Measurements from ENCODE around the gene RHOB. TPM values are rescaled to one million over a fixed set of nuclear protein-coding genes. Genes with fewer than 3 reads are reported as not detected.

RHOB gene
- polyA plus RNA-seq, 4 donors: 84.1 to 110 (median 96.1) TPM

GRCh38 chr2:20421988-20422370, 24.9 kb upstream of the RHOB start:
- no peak for DNase-seq (ENCODE audit: low read depth in 4 of 4, low spot score in 3 of 4)

GRCh38 chr2:20422402-20423271, 24.2 kb upstream of the RHOB start:
- no peak for DNase-seq (ENCODE audit: low read depth in 4 of 4, low spot score in 3 of 4)

- DNase-seq (ENCODE audit: low read depth in 4 of 4, low spot score in 3 of 4): no peak
These were observed 23.5 kb upstream of the RHOB start for GRCh38 chr2:20423359-20423758.

- no peak for DNase-seq (ENCODE audit: low read depth in 4 of 4, low spot score in 3 of 4)
These were observed 23.0 kb upstream of the RHOB start for GRCh38 chr2:20423847-20424246.

DNA sequence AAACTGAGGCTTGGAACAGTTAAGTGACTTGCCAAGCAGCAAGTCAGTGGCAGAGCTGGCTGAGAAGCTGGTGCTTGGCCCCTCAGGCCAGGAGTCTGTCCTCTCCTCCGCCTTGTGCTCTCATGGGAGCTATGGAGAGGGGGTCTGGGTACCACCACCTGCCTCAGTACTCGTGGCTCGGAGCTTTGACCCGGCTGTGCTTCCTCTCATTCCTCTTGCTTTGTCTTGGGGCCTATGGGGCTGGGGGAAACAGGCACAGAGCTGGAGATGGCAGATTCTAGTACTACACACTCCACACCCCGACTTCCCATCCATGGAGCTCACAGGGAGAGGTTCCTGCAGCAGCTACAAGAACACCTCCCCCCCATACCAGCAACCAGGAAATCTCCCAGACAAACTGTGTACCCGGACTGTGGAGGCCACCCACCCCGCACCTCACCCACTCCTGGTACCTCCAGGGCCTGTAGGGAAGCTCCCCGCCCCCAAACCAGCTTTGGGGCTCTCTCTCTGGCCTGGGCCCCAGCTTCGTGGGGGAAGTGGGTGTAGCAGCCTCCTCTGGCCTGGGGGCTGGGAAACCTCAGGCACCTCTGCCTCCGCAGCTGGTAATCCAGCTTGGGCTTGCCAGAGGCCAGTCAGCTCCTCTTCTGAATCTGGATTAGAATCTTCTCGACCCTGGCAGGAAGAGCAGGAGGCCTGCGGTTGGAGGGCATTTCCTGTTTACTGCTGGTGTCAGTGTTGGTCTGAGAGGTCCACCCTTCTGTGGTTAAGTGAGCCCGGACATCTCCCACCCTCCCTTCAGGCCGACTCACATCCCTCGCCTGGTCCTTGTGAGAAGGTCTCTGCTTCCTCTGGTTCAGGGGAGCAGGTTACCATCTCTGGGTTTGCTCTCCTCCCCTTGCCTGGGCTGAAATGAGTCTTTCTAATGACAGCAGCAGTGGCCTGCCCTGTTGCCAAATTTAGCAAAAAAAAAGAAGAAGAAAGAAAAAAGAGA, 22.3 kb upstream of the RHOB start:
- DNase-seq (ENCODE audit: low read depth in 4 of 4, low spot score in 3 of 4): no peak

- DNase-seq (ENCODE audit: low read depth in 4 of 4, low spot score in 3 of 4): no peak
These were observed 21.4 kb upstream of the RHOB start for GRCh38 chr2:20425371-20425881.

- no peak for DNase-seq (ENCODE audit: low read depth in 4 of 4, low spot score in 3 of 4)
These were observed 21.0 kb upstream of the RHOB start for GRCh38 chr2:20425884-20426283.

GRCh38 chr2:20427931-20428526, 18.8 kb upstream of the RHOB start:
- no peak for DNase-seq (ENCODE audit: low read depth in 4 of 4, low spot score in 3 of 4)

- no peak for DNase-seq (ENCODE audit: low read depth in 4 of 4, low spot score in 3 of 4)
These were observed 18.0 kb upstream of the RHOB start for GRCh38 chr2:20428717-20429490.

GRCh38 chr2:20429528-20429927, 17.3 kb upstream of the RHOB start:
- no peak for DNase-seq (ENCODE audit: low read depth in 4 of 4, low spot score in 3 of 4)

- no peak for DNase-seq (ENCODE audit: low read depth in 4 of 4, low spot score in 3 of 4)
These were observed 16.8 kb upstream of the RHOB start for GRCh38 chr2:20430035-20430434.

- DNase-seq (ENCODE audit: low read depth in 4 of 4, low spot score in 3 of 4): no peak
These were observed 16.2 kb upstream of the RHOB start for GRCh38 chr2:20430461-20431300.

DNA sequence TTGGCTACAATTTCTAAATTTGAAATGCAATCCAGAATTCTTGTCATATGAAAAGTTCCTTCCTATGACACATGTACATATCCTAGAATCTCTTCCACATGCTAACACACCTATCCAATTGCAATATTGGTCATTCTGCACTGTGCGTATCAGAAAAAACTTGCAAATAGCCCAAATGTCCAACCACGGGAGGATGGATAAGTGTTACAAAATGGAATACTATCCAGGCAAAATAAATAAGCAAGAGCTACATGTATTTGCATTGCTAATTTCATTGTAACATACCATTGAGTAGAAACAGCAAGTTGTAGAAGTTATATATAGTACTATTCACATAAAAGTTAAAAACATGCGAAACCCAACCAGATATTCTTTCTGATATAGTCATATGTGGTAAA, 15.6 kb upstream of the RHOB start:
- DNase-seq (ENCODE audit: low read depth in 4 of 4, low spot score in 3 of 4): no peak

GRCh38 chr2:20431772-20432171, 15.1 kb upstream of the RHOB start:
- DNase-seq (ENCODE audit: low read depth in 4 of 4, low spot score in 3 of 4): no peak

GRCh38 chr2:20432714-20433113, 14.2 kb upstream of the RHOB start:
- no peak for DNase-seq (ENCODE audit: low read depth in 4 of 4, low spot score in 3 of 4)

DNA sequence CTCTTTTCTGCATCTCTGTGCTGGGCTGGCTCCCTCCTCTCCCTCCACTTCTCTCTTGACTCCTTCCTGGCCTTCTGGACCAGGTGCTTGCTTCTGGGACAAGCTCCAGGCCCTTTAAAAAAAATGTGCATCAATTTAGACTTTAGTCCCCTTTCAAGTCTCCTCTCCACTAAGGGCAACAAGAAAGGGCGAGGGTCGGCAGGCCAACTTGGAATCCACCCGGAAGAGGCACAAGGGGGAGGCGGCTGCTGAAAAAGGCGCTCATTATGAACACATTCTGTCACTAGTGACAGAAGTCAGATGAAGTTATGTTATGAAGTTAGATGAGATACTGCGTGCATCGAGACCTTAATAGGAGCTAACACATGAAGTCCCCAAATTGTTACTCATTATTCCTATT, 13.6 kb upstream of the RHOB start:
- DNase-seq (ENCODE audit: low read depth in 4 of 4, low spot score in 3 of 4): no peak

- no peak for DNase-seq (ENCODE audit: low read depth in 4 of 4, low spot score in 3 of 4)
These were observed 12.8 kb upstream of the RHOB start for GRCh38 chr2:20433946-20434553.

- no peak for DNase-seq (ENCODE audit: low read depth in 4 of 4, low spot score in 3 of 4)
These were observed 12.1 kb upstream of the RHOB start for GRCh38 chr2:20434588-20435294.

Measured in right renal pelvis (tissue), 4 donors.